WTC11 (cell line): Measurements from ENCODE around the gene NUP62. TPM values are rescaled to one million over a fixed set of nuclear protein-coding genes. Genes with fewer than 3 reads are reported as not detected.

Experiments used
- ATAC-seq: fragments of 200-7000 bp; cut with Tn5 transposase; 2 replicates; pipeline ENCODE4 v1.10.0; 2021; ENCODE audit warnings: mild to moderate bottlenecking, moderate library complexity
- CTCF ChIA-PET: fragments of 300-600 bp; sonication (Branson Sonifier 250); formaldehyde crosslinking; loops from one replicate; lab custom pipeline; 2021; ENCODE audit warnings: antibody characterized with exemption; lab: Charles Lee
- POLR2A ChIA-PET: fragments of 350-600 bp; sonication (Branson Sonifier 250); formaldehyde crosslinking; loops from one replicate; lab custom pipeline; 2021; ENCODE audit warnings: antibody characterized with exemption; lab: Charles Lee
- DNase-seq: peaks from one replicate; pipeline ENCODE4 v3.0.0; 2021; ENCODE audit warnings: low spot score
- H3K27ac Mint-ChIP-seq: 2 replicates; pipeline ENCODE4 v1.8.0; 2021; ENCODE audit warnings: mixed read lengths
- H3K27me3 Mint-ChIP-seq: 2 replicates; pipeline ENCODE4 v1.8.0; 2021; ENCODE audit warnings: low read depth, mild to moderate bottlenecking, moderate library complexity, mixed read lengths
- H3K36me3 Mint-ChIP-seq: 2 replicates; pipeline ENCODE4 v1.8.0; 2021; ENCODE audit warnings: mixed read lengths
- H3K4me1 Mint-ChIP-seq: 2 replicates; pipeline ENCODE4 v1.8.0; 2022; ENCODE audit warnings: mixed read lengths
- H3K4me3 Mint-ChIP-seq: 2 replicates; pipeline ENCODE4 v1.8.0; 2021; ENCODE audit warnings: mild to moderate bottlenecking, moderate library complexity, mixed read lengths
- H3K9me3 Mint-ChIP-seq: 2 replicates; pipeline ENCODE4 v1.8.0; 2021; ENCODE audit warnings: mixed read lengths
- ESRRA ChIP-seq: sonication (generic); formaldehyde crosslinking; IDR thresholded peaks from 2 replicates; pipeline ENCODE4 v1.8.1; 2022; ENCODE audit warnings: mild to moderate bottlenecking, missing genetic modification reagents, borderline replicate concordance
- ETV6 ChIP-seq: sonication (generic); formaldehyde crosslinking; IDR thresholded peaks from 2 replicates; pipeline ENCODE4 v1.8.1; 2022; ENCODE audit warnings: mild to moderate bottlenecking, missing genetic modification reagents
- FOXJ3 ChIP-seq: sonication (generic); formaldehyde crosslinking; IDR thresholded peaks from 2 replicates; pipeline ENCODE4 v1.9.0; 2021; ENCODE audit warnings: missing genetic modification reagents, mild to moderate bottlenecking, borderline replicate concordance
- FOXK1 ChIP-seq: sonication (generic); formaldehyde crosslinking; IDR thresholded peaks from 2 replicates; pipeline ENCODE4 v1.8.0; 2022; ENCODE audit warnings: mild to moderate bottlenecking, moderate library complexity, missing genetic modification reagents
- JAZF1 ChIP-seq: fragments of 250-450 bp; sonication (Bioruptor Pico); IDR thresholded peaks from 2 replicates; pipeline ENCODE4 v1.9.0; 2021; ENCODE audit warnings: moderate library complexity, mild to moderate bottlenecking, inconsistent platforms
- MYBL2 ChIP-seq: sonication (generic); formaldehyde crosslinking; IDR thresholded peaks from 2 replicates; pipeline ENCODE4 v1.8.1; 2023; ENCODE audit warnings: mild to moderate bottlenecking, moderate library complexity, missing genetic modification reagents
- NFE2L1 ChIP-seq: sonication (generic); formaldehyde crosslinking; IDR thresholded peaks from 2 replicates; pipeline ENCODE4 v1.8.1; 2023; ENCODE audit warnings: missing genetic modification reagents
- NFYB ChIP-seq: sonication (generic); formaldehyde crosslinking; conservative IDR thresholded peaks from 2 replicates; pipeline ENCODE4 v1.8.0; 2022; ENCODE audit warnings: low read depth, missing genetic modification reagents
- NR1H2 ChIP-seq: sonication (generic); formaldehyde crosslinking; IDR thresholded peaks from 2 replicates; pipeline ENCODE4 v1.9.0; 2021; ENCODE audit warnings: mild to moderate bottlenecking, moderate library complexity, missing genetic modification reagents
- OVOL2 ChIP-seq: fragments of 250-450 bp; sonication (Bioruptor Pico); IDR thresholded peaks from 2 replicates; pipeline ENCODE4 v1.9.0; 2021; ENCODE audit warnings: mild to moderate bottlenecking, borderline replicate concordance
- PRRX2 ChIP-seq: fragments of 250-450 bp; sonication (Bioruptor Pico); IDR thresholded peaks from 2 replicates; pipeline ENCODE4 v1.8.0; 2021; ENCODE audit warnings: mild to moderate bottlenecking
- SP1 ChIP-seq: sonication (generic); formaldehyde crosslinking; conservative IDR thresholded peaks from 2 replicates; pipeline ENCODE4 v1.8.1; 2022; ENCODE audit warnings: missing genetic modification reagents
- TEAD1 ChIP-seq: sonication (generic); formaldehyde crosslinking; IDR thresholded peaks from 2 replicates; pipeline ENCODE4 v1.8.0; 2022; ENCODE audit warnings: mild to moderate bottlenecking, missing genetic modification reagents
- ZNF121 ChIP-seq: sonication (generic); formaldehyde crosslinking; IDR thresholded peaks from 2 replicates; pipeline ENCODE4 v1.8.0; 2023; ENCODE audit warnings: missing genetic modification reagents
- ZNF138 ChIP-seq: sonication (generic); formaldehyde crosslinking; conservative IDR thresholded peaks from 2 replicates; pipeline ENCODE4 v1.8.1; 2022; ENCODE audit warnings: mild to moderate bottlenecking, moderate library complexity, missing genetic modification reagents
- ZNF317 ChIP-seq: sonication (generic); formaldehyde crosslinking; IDR thresholded peaks from 2 replicates; pipeline ENCODE4 v1.8.1; 2023; ENCODE audit warnings: low read depth, mild to moderate bottlenecking, moderate library complexity, missing genetic modification reagents, borderline replicate concordance
- ZNF671 ChIP-seq: fragments of 250-450 bp; sonication (Bioruptor Pico); IDR thresholded peaks from 2 replicates; pipeline ENCODE4 v1.8.0; 2021; ENCODE audit warnings: mild to moderate bottlenecking
- total RNA-seq: library from RNA; stranded (reverse); gene quantifications from 3 replicates; pipeline ENCODE4 v1.2.3, GENCODE V29; 2021
- TF ChIP-seq, protein P1 (sequence below): sonication (generic); formaldehyde crosslinking; IDR thresholded peaks from 2 replicates; pipeline ENCODE4 v1.8.0; 2022; ENCODE audit warnings: mild to moderate bottlenecking, missing genetic modification reagents
- TF ChIP-seq, protein P2 (sequence below): sonication (generic); formaldehyde crosslinking; IDR thresholded peaks from 2 replicates; pipeline ENCODE4 v1.8.1; 2022; ENCODE audit warnings: missing genetic modification reagents, borderline replicate concordance
- TF ChIP-seq, protein P3 (sequence below): fragments of 250-450 bp; sonication (Bioruptor Pico); IDR thresholded peaks from 2 replicates; pipeline ENCODE4 v1.9.0; 2021; ENCODE audit warnings: mild to moderate bottlenecking
- TF ChIP-seq, protein P4 (sequence below): sonication (generic); formaldehyde crosslinking; IDR thresholded peaks from 2 replicates; pipeline ENCODE4 v1.8.0; 2022; ENCODE audit warnings: mild to moderate bottlenecking, missing genetic modification reagents
- TF ChIP-seq, protein P5 (sequence below): fragments of 250-450 bp; sonication (Bioruptor Pico); conservative IDR thresholded peaks from 2 replicates; pipeline ENCODE4 v1.9.0; 2021; ENCODE audit warnings: mild to moderate bottlenecking
- TF ChIP-seq, protein P6 (sequence below): fragments of 250-450 bp; sonication (Bioruptor Pico); IDR thresholded peaks from 2 replicates; pipeline ENCODE4 v1.8.0; 2021; ENCODE audit warnings: mild to moderate bottlenecking

The NUP62 gene
- total RNA-seq, 1 experiment from 2014 or later: 87.1 TPM

DNA sequence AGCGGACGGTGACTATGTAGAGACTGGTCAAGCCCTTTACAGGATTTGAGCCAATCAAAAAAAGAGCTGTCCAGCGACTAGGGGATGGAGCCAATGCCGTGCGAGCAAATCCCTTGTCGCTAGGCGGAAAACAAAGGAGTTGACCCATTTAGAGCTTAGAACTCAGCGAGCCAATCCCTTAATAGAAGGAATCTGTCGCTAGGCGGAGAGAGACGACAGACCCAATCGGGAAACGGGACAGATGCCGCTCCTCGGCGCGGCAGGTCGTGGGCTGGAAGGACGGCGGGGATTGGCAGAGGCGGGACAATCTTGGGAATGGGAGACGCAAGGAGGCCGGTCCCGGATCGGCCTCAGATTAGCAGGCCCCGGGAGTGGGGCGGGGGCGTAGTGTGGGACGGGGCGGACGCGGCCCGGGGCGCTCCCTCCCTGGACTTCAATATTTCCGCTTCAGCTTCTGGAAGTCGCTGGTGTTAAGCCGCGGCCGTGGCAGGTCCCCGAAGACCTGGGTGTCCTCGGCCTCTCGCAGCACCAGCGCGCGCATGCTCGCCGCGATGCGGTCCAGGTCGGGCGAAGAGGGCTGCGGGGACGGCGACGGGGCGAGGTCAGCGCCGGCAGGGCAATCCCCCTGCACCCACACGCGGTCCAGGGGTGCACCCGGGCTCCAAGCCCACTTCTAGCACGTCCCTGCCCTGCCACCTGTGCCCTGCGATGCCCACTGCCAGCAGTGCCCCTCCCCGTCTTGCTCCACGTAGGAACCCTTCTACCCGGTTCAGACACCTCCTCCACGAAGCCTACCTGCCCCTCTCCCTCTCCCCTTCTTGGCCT is 59.6 kb downstream of the NUP62 start (continued):
- TF ChIP-seq FOXK1 (peak; percentile 46; the same call in 1 of the 2 replicates), OVOL2 (no peak), FOXJ3 (no peak), JAZF1 (CRISPR knock-in tag) (no peak), ZNF671 (CRISPR knock-in tag) (no peak), TEAD1 (CRISPR knock-in tag) (no peak), NFYB (peak; percentile 86), ZNF121 (CRISPR knock-in tag) (no peak), ESRRA (CRISPR knock-in tag) (no peak), NFE2L1 (CRISPR knock-in tag) (no peak), ETV6 (peak; percentile 79)
- TF ChIP-seq, protein P1, sequence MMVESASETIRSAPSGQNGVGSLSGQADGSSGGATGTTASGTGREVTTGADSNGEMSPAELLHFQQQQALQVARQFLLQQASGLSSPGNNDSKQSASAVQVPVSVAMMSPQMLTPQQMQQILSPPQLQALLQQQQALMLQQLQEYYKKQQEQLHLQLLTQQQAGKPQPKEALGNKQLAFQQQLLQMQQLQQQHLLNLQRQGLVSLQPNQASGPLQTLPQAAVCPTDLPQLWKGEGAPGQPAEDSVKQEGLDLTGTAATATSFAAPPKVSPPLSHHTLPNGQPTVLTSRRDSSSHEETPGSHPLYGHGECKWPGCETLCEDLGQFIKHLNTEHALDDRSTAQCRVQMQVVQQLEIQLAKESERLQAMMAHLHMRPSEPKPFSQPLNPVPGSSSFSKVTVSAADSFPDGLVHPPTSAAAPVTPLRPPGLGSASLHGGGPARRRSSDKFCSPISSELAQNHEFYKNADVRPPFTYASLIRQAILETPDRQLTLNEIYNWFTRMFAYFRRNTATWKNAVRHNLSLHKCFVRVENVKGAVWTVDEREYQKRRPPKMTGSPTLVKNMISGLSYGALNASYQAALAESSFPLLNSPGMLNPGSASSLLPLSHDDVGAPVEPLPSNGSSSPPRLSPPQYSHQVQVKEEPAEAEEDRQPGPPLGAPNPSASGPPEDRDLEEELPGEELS (CRISPR knock-in tag): peak; percentile 57; the same call in 1 of the 2 replicates
- TF ChIP-seq, protein P2, sequence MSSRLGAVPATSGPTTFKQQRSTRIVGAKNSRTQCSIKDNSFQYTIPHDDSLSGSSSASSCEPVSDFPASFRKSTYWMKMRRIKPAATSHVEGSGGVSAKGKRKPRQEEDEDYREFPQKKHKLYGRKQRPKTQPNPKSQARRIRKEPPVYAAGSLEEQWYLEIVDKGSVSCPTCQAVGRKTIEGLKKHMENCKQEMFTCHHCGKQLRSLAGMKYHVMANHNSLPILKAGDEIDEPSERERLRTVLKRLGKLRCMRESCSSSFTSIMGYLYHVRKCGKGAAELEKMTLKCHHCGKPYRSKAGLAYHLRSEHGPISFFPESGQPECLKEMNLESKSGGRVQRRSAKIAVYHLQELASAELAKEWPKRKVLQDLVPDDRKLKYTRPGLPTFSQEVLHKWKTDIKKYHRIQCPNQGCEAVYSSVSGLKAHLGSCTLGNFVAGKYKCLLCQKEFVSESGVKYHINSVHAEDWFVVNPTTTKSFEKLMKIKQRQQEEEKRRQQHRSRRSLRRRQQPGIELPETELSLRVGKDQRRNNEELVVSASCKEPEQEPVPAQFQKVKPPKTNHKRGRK (CRISPR knock-in tag): no peak
- TF ChIP-seq, protein P3, sequence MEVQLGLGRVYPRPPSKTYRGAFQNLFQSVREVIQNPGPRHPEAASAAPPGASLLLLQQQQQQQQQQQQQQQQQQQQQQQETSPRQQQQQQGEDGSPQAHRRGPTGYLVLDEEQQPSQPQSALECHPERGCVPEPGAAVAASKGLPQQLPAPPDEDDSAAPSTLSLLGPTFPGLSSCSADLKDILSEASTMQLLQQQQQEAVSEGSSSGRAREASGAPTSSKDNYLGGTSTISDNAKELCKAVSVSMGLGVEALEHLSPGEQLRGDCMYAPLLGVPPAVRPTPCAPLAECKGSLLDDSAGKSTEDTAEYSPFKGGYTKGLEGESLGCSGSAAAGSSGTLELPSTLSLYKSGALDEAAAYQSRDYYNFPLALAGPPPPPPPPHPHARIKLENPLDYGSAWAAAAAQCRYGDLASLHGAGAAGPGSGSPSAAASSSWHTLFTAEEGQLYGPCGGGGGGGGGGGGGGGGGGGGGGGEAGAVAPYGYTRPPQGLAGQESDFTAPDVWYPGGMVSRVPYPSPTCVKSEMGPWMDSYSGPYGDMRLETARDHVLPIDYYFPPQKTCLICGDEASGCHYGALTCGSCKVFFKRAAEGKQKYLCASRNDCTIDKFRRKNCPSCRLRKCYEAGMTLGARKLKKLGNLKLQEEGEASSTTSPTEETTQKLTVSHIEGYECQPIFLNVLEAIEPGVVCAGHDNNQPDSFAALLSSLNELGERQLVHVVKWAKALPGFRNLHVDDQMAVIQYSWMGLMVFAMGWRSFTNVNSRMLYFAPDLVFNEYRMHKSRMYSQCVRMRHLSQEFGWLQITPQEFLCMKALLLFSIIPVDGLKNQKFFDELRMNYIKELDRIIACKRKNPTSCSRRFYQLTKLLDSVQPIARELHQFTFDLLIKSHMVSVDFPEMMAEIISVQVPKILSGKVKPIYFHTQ (CRISPR knock-in tag): no peak
- TF ChIP-seq, protein P4, sequence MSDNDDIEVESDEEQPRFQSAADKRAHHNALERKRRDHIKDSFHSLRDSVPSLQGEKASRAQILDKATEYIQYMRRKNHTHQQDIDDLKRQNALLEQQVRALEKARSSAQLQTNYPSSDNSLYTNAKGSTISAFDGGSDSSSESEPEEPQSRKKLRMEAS (CRISPR knock-in tag): peak; percentile 37; the same call in 1 of the 2 replicates
- TF ChIP-seq, protein P5, sequence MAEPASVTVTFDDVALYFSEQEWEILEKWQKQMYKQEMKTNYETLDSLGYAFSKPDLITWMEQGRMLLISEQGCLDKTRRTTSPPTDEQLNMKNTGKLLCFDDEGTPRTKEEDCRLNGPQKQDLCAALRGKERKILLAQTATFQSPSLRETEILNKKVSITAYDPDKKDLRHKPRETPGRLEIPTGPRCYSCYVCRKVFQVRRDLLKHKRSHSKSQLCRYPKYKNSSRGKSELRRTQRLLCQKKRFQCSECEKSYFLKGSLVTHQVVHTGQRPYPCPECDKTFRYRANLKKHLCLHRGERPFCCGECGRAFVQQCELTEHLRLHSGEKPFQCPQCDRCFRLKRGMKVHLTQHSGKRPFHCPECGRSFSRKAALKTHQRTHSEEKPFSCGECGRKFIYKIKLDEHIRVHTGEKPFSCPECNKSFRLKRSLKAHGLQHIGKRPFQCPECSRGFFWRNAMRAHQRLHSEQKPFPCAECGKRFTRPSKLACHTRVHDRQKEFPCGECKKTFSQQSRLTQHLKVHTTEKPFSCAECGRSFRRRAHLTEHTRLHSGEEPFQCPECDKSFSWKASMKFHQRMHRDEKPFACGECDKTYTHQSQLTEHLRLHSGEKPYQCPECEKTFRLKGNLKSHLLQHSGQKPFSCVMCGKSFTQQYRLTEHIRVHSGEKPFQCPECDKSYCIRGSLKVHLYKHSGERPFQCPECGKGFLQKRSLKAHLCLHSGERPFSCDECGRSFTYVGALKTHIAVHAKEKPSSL: no peak

DNA sequence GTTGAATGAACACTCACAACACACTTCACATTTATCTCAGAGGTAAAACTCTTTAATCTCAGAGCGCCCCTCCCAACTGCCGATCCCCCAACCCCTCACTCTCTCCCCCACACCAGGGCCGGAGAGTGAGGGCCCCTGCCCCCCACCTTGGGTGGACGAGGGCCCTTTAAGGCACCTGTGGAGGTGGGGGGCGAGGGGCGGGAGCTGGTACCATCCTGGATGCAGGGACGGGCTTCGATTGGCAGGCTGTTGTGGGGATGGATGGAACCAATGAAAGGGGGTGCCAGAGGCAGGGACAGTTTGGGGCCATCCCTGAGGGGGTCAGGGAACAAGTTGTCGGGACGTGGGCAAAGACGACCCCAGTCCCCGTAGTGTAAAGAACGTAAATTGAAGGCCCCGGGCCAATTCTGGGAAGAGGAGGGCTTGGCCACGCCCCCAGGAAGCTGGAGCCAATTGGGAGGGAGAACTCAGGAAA is 60.3 kb downstream of the NUP62 start:
- Mint-ChIP-seq H3K9me3 (peaks cover 3% of the 10 kb centered on the region; the same call in 1 of the 2 replicates), H3K4me1 (peaks cover 25% of the 10 kb centered on the region), H3K27me3 (no peaks in the 10 kb centered on the region), H3K27ac (no peak overlapping the region), H3K36me3 (peaks cover 12% of the 10 kb centered on the region), H3K4me3 (no peak overlapping the region)
- ATAC-seq (peak; percentile 5), DNase-seq (no peak)
- TF ChIP-seq PRRX2 (CRISPR knock-in tag): peak; percentile 66; the same call in 1 of the 2 replicates
- no peak for TF ChIP-seq ESRRA (CRISPR knock-in tag)
- TF ChIP-seq ZNF317: no peak
- TF ChIP-seq NR1H2 (CRISPR knock-in tag): no peak
- TF ChIP-seq ZNF138 (CRISPR knock-in tag): no peak
- TF ChIP-seq SP1 (CRISPR knock-in tag): peak; percentile 8
- TF ChIP-seq, protein P5: no peak
- TF ChIP-seq, protein P6, sequence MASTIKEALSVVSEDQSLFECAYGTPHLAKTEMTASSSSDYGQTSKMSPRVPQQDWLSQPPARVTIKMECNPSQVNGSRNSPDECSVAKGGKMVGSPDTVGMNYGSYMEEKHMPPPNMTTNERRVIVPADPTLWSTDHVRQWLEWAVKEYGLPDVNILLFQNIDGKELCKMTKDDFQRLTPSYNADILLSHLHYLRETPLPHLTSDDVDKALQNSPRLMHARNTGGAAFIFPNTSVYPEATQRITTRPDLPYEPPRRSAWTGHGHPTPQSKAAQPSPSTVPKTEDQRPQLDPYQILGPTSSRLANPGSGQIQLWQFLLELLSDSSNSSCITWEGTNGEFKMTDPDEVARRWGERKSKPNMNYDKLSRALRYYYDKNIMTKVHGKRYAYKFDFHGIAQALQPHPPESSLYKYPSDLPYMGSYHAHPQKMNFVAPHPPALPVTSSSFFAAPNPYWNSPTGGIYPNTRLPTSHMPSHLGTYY (CRISPR knock-in tag): 0 out of 2 replicates have a peak, but pooled peaks have one; percentile 19
- TF ChIP-seq MYBL2 (CRISPR knock-in tag): no peak
- POLR2A ChIA-PET: interaction anchor here (0.5 to 1.7 kb wide), 10 partner anchors 8 to 1010 kb away, joined by 3 to 13 read pairs (median 5); partner anchors contain the start of genes AKT1S1, AP2A1, ATF5 and FUZ
- CTCF ChIA-PET: interaction anchor here (0.6 to 2.2 kb wide), 16 partner anchors 8 to 771 kb away, joined by 3 to 11 read pairs (median 5); partner anchors contain the start of genes AKT1S1, AP2A1, FUZ and PTOV1
